ENCODE results near the gene MACROD2. TPM values are rescaled to one million over a fixed set of nuclear protein-coding genes. Genes with fewer than 3 reads are reported as not detected.

Gene MACROD2
- total and polyA plus RNA-seq, 2 donors (not counting 1 experiment from before 2014, with no cell fraction given) = 5.3 to 6.7 TPM

GRCh38 chr20:15889061-15889460 is 1893.7 kb downstream of the MACROD2 start:
- H3K4me1 ChIP-seq (ENCODE audit: control insufficient read depth in 2 of 2, insufficient read depth in 2 of 2, low read length in 2 of 2) = peaks cover 18 to 21% of the 10 kb centered on the region in 2 donors

More at GRCh38 chr20:15889061-15889460, 1893.7 kb downstream of the MACROD2 start:
- no peak for TF ChIP-seq EZH2 (IDR thresholded peaks at IDR 0.05; ENCODE audit: borderline replicate concordance, insufficient read depth, low read depth, low read length, poor library complexity, severe bottlenecking)
- TF ChIP-seq CTCF (IDR thresholded peaks at IDR 0.05) = no peak
- Mint-ChIP-seq H3K27ac (no peak overlapping the region), H3K9me3 (ENCODE audit: insufficient read depth) (no peaks in the 10 kb centered on the region), H3K27me3 (no peaks in the 10 kb centered on the region), H3K4me1 (peaks cover 25% of the 10 kb centered on the region), H3K4me3 (no peak overlapping the region)
- H2AFZ ChIP-seq (ENCODE audit: insufficient read depth, low read depth, low read length, poor library complexity, severe bottlenecking) = no peak overlapping the region
- WGBS (ENCODE audit: insufficient coverage) = no CpG with 5 or more reads among the region's 3 CpGs
- peaks cover 2 to 15% (median 2%) of the 10 kb centered on the region in 3 donors for H3K9me3 ChIP-seq (ENCODE audit: control extremely low read depth in 1 of 3, control insufficient read depth in 2 of 3, insufficient read depth in 1 of 3, low read length in 2 of 3)
- ChIA-PET CTCF (no interaction called here), POLR2A (no interaction called here)
- H3K27ac ChIP-seq (ENCODE audit: low read length in 2 of 2) = no peak overlapping the region
- no peak overlapping the region for H3K4me2 ChIP-seq (replicated peaks; ENCODE audit: low read depth, low read length, poor library complexity, severe bottlenecking)
- H3K79me2 ChIP-seq (ENCODE audit: control insufficient read depth, insufficient read depth, low read length) = no peaks in the 10 kb centered on the region
- DNase-seq (no peak), ATAC-seq (ENCODE audit: low read depth) (no peak)
- peaks cover 0 to 4% of the 10 kb centered on the region in 2 experiments for H3K36me3 ChIP-seq (replicated peaks in 1 of 2; ENCODE audit: control extremely low read depth in 1 of 2, control insufficient read depth in 1 of 2, extremely low read depth in 1 of 2, insufficient read depth in 2 of 2, low read length in 1 of 2)
- H3K27me3 ChIP-seq (replicated peaks in 1 of 4; ENCODE audit: control extremely low read depth in 1 of 4, control insufficient read depth in 3 of 4, insufficient read depth in 4 of 4, low read length in 3 of 4) = no peaks in the 10 kb centered on the region
- H3K4me3 ChIP-seq (ENCODE audit: control extremely low read depth in 1 of 5, extremely low read depth in 1 of 5, insufficient read depth in 1 of 5, low read depth in 2 of 5, low read length in 4 of 5) = no peak overlapping the region
- intact Hi-C loops (cut with micrococcal nuclease) = no loop called here
- H4K20me1 ChIP-seq (ENCODE audit: control insufficient read depth, insufficient read depth, low read length, poor library complexity, severe bottlenecking) = no peaks in the 10 kb centered on the region
- H3K9ac ChIP-seq (ENCODE audit: low read length) = no peak overlapping the region
